MM.1S (cell line): Measurements from ENCODE around the gene C12orf75.

Experiments used
- CTCF ChIP-seq: fragments of 300-600 bp; sonication (generic); IDR thresholded peaks from 2 replicates; pipeline ENCODE4 v1.5.1; 2016; ENCODE audit warnings: antibody characterized with exemption, low read length, mixed read lengths
- EZH2 ChIP-seq: fragments of 300-600 bp; sonication (generic); optimal IDR thresholded peaks from 2 replicates; pipeline ENCODE3; 2017; ENCODE audit warnings: low read depth, mild to moderate bottlenecking, antibody characterized with exemption, low read length, mixed read lengths

- TF ChIP-seq CTCF: peak; percentile 8; the same call in 1 of the 2 replicates
- no peak for TF ChIP-seq EZH2
Observed at GRCh38 chr12:105321125-105321524, 9.4 kb upstream of the C12orf75 start.
